ENCODE measurements around the gene PRRT4. TPM values are rescaled to one million over a fixed set of nuclear protein-coding genes. Genes with fewer than 3 reads are reported as not detected.

The PRRT4 gene
- total and polyA plus RNA-seq, 3 donors from 2014 or later = 0.16 to 1.1 (median 1.1) TPM

DNA sequence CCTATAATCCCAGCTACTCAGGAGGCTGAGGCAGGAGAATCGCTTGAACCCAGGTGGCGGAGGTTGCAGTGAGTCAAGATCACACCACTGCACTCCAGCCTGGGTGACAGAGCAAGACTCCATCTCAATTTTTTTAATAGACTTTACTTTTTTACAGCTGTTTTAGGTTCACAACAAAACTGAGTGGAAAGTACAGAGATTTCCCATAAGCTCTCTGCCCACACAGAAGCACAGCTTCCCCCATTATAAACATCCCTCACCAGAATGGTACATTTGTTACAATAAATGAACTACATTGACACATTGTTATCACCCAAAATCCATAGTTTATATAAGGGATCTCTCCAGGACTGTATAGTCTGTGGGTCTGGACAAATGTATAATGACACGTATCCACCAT, 14.6 kb upstream of the PRRT4 start:
- Histone ChIP-seq H3K27me3 (no peaks in the 10 kb centered on the region), H3K36me3 (ENCODE audit: low read depth, missing control alignments) (no peaks in the 10 kb centered on the region), H3K9me3 (no peaks in the 10 kb centered on the region), H3K4me1 (no peaks in the 10 kb centered on the region), H3K4me3 (no peak overlapping the region), H3K27ac (no peak overlapping the region)
- intact Hi-C loops (cut with DNase I; ENCODE audit: low total_unique reads) = no loop called here
- WGBS, 2 donors = 86 to 95% methylated on average over 3 of the region's 3 CpGs
- TF ChIP-seq, protein P1, sequence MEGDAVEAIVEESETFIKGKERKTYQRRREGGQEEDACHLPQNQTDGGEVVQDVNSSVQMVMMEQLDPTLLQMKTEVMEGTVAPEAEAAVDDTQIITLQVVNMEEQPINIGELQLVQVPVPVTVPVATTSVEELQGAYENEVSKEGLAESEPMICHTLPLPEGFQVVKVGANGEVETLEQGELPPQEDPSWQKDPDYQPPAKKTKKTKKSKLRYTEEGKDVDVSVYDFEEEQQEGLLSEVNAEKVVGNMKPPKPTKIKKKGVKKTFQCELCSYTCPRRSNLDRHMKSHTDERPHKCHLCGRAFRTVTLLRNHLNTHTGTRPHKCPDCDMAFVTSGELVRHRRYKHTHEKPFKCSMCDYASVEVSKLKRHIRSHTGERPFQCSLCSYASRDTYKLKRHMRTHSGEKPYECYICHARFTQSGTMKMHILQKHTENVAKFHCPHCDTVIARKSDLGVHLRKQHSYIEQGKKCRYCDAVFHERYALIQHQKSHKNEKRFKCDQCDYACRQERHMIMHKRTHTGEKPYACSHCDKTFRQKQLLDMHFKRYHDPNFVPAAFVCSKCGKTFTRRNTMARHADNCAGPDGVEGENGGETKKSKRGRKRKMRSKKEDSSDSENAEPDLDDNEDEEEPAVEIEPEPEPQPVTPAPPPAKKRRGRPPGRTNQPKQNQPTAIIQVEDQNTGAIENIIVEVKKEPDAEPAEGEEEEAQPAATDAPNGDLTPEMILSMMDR (IDR thresholded peaks at IDR 0.05) = no peak
- TF ChIP-seq POLR2A (IDR thresholded peaks at IDR 0.05) = no peak
- no peak for DNase-seq

DNA sequence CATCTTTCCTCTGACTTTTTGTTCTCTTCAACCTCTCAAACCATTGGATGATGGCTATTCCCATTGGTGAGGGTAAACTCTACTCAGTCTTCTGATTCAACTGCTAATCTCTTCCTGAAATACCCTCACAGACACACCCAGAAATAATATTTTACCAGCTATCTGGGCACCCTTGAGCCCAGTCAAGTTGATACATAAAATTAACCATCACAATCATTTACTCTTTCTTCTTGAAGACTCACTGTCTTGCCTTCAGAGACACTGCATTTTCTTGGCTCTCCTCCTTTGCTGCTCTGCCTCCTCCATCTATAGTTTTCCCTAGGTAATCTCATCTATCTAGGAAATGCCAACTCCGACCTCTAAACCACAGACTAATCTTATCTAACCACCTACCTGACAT, 12.6 kb upstream of the PRRT4 start:
- no peak overlapping the region for H3K27ac ChIP-seq
- 72 to 80% methylated on average over 1 of the region's 1 CpG for WGBS, 2 donors
- H3K4me1 ChIP-seq = no peaks in the 10 kb centered on the region
- no peak for DNase-seq
- TF ChIP-seq, protein P1 (IDR thresholded peaks at IDR 0.05) = no peak
- no peak for TF ChIP-seq POLR2A (IDR thresholded peaks at IDR 0.05)
- no peaks in the 10 kb centered on the region for H3K36me3 ChIP-seq (ENCODE audit: low read depth, missing control alignments)
- no peaks in the 10 kb centered on the region for H3K9me3 ChIP-seq
- H3K27me3 ChIP-seq = no peaks in the 10 kb centered on the region
- intact Hi-C loops (cut with DNase I; ENCODE audit: low total_unique reads) = no loop called here
- no peak overlapping the region for H3K4me3 ChIP-seq

DNA sequence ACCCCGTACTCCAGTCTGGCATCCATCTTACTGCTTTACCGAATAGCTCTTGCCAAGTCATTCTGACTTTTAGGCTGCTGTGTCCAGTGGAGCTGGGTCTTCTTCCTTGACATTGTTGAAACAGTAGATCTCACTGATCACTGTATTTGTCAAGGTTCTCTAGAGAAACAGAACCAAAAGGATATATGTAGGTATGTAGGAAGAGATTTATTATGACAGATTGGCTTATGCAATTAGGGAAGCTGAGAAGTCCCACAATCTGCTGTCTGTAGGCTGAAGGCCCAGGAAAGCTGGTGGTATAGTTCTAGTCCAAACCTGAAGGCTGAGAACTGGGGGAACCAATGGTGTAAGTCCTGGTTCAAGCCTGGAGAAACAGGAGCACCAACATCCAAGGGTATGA, 12.1 kb upstream of the PRRT4 start:
- Histone ChIP-seq H3K4me1 (no peaks in the 10 kb centered on the region), H3K4me3 (no peak overlapping the region), H3K27me3 (no peaks in the 10 kb centered on the region), H3K36me3 (ENCODE audit: low read depth, missing control alignments) (no peaks in the 10 kb centered on the region), H3K27ac (no peak overlapping the region), H3K9me3 (no peaks in the 10 kb centered on the region)
- no peak for DNase-seq
- 60 to 74% methylated on average over 2 of the region's 2 CpGs for WGBS, 2 donors
- intact Hi-C loops (cut with DNase I; ENCODE audit: low total_unique reads) = no loop called here
- TF ChIP-seq, protein P1 (IDR thresholded peaks at IDR 0.05) = no peak
- no peak for TF ChIP-seq POLR2A (IDR thresholded peaks at IDR 0.05)

DNA sequence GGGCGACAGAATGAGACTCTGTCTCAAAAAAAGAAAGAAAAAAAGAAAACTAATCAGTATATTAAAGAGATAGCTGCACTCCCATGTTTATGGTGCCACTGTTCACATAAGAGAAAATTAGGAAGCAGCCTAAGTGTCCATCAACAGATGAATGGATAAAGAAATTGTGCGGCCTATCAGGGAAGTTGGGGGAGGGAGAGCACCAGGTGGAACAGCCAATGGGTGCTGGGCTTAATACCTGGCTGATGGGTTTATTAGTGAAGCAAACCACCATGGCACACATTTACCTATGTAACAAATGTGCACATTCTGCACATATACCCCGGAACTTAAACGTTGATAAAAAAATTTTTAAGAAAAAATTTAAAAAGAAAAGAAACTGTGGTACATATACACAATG, 9.0 kb upstream of the PRRT4 start:
- DNase-seq = no peak
- intact Hi-C loops (cut with DNase I; ENCODE audit: low total_unique reads) = no loop called here
- no peak for TF ChIP-seq POLR2A (IDR thresholded peaks at IDR 0.05)
- TF ChIP-seq, protein P1 (IDR thresholded peaks at IDR 0.05) = no peak
- no peaks in the 10 kb centered on the region for H3K27me3 ChIP-seq
- H3K9me3 ChIP-seq = no peaks in the 10 kb centered on the region
- no peaks in the 10 kb centered on the region for H3K36me3 ChIP-seq (ENCODE audit: low read depth, missing control alignments)
- H3K27ac ChIP-seq = no peak overlapping the region
- H3K4me3 ChIP-seq = no peak overlapping the region
- WGBS, 2 donors = 90 to 92% methylated on average over 4 of the region's 4 CpGs
- no peaks in the 10 kb centered on the region for H3K4me1 ChIP-seq

DNA sequence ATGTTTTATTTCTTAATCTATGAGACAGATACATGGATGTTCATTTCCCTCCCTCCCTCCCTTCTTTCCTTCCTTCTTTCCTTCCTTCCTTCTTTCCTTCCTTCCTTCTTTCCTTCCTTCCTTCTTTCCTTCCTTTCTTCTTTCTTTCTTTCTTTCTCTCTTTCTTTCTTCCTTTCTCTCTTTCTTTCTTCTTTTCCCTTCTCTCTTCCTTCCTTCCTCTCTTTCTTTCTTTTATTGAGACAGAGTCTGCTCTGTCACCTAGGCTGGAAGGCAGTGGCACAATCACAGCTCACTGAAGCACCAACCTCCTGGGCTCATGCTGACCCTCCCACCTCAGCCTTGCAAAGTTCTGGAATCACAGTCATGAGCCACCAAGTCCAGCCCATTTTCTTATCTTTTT, 5.5 kb upstream of the PRRT4 start:
- TF ChIP-seq POLR2A (IDR thresholded peaks at IDR 0.05) = no peak
- TF ChIP-seq, protein P1 (IDR thresholded peaks at IDR 0.05) = no peak
- H3K27me3 ChIP-seq = no peaks in the 10 kb centered on the region
- peaks cover 2% of the 10 kb centered on the region for H3K4me1 ChIP-seq
- intact Hi-C loops (cut with DNase I; ENCODE audit: low total_unique reads) = no loop called here
- H3K9me3 ChIP-seq = no peaks in the 10 kb centered on the region
- H3K36me3 ChIP-seq (ENCODE audit: low read depth, missing control alignments) = no peaks in the 10 kb centered on the region
- H3K27ac ChIP-seq = no peak overlapping the region
- no peak for DNase-seq
- no peak overlapping the region for H3K4me3 ChIP-seq

Measured in testis (tissue), 3 donors.